ENCODE results near the gene VLDLR. TPM values are rescaled to one million over a fixed set of nuclear protein-coding genes. Genes with fewer than 3 reads are reported as not detected.

The VLDLR gene
- total RNA-seq, 1 experiment from 2014 or later = 4.5 TPM

GRCh38 chr9:2662496-2662895 lies 40.9 kb downstream of the VLDLR start:
- intact Hi-C loops (cut with micrococcal nuclease; ENCODE audit: unreplicated experiment) = no loop called here
- POLR2A ChIA-PET (ENCODE audit: low non-redundant PET) = no interaction called here
- Histone ChIP-seq H3K27ac (ENCODE audit: low read depth, low read length, poor library complexity, severe bottlenecking) (no peak overlapping the region), H3K9me3 (ENCODE audit: low read depth, low read length, poor library complexity, severe bottlenecking) (no peaks in the 10 kb centered on the region), H3K27me3 (replicated peaks; ENCODE audit: insufficient read depth, low read depth, low read length, poor library complexity) (no peaks in the 10 kb centered on the region), H3K36me3 (ENCODE audit: insufficient read depth, low read length, poor library complexity, severe bottlenecking) (no peaks in the 10 kb centered on the region), H3K4me3 (ENCODE audit: low read depth, low read length, poor library complexity, severe bottlenecking) (no peak overlapping the region), H3K4me1 (ENCODE audit: insufficient read depth, low read length, poor library complexity, severe bottlenecking) (no peaks in the 10 kb centered on the region)
- no TSS peak for BruUV-seq (replicated peaks)
- peak; percentile 5 for DNase-seq (ENCODE audit: low spot score)
- CTCF ChIA-PET = interaction anchor here (0.7 kb wide), 1 partner anchor 316 kb away, joined by 3 read pairs; no protein-coding TSS in a partner anchor
- TF ChIP-seq CTCF (conservative IDR thresholded peaks at IDR 0.05; ENCODE audit: low read depth, low read length) = peak; percentile 35; the same call in 1 of the 2 replicates
- no peak for TF ChIP-seq EZH2 (IDR thresholded peaks at IDR 0.05; ENCODE audit: borderline replicate concordance, low read depth, low read length, poor library complexity, severe bottlenecking)

GRCh38 chr9:2663461-2664173 lies 42.0 kb downstream of the VLDLR start:
- ChIA-PET POLR2A (ENCODE audit: low non-redundant PET) (no interaction called here), CTCF (no interaction called here)
- Histone ChIP-seq H3K4me1 (ENCODE audit: insufficient read depth, low read length, poor library complexity, severe bottlenecking) (no peaks in the 10 kb centered on the region), H3K4me3 (ENCODE audit: low read depth, low read length, poor library complexity, severe bottlenecking) (no peak overlapping the region), H3K27me3 (replicated peaks; ENCODE audit: insufficient read depth, low read depth, low read length, poor library complexity) (no peaks in the 10 kb centered on the region), H3K27ac (ENCODE audit: low read depth, low read length, poor library complexity, severe bottlenecking) (no peak overlapping the region), H3K36me3 (ENCODE audit: insufficient read depth, low read length, poor library complexity, severe bottlenecking) (no peaks in the 10 kb centered on the region), H3K9me3 (ENCODE audit: low read depth, low read length, poor library complexity, severe bottlenecking) (no peaks in the 10 kb centered on the region)
- no TSS peak for BruUV-seq (replicated peaks)
- intact Hi-C loops (cut with micrococcal nuclease; ENCODE audit: unreplicated experiment) = no loop called here
- TF ChIP-seq CTCF (conservative IDR thresholded peaks at IDR 0.05; ENCODE audit: low read depth, low read length) (no peak), EZH2 (IDR thresholded peaks at IDR 0.05; ENCODE audit: borderline replicate concordance, low read depth, low read length, poor library complexity, severe bottlenecking) (no peak)
- DNase-seq (ENCODE audit: low spot score) = no peak

- no peak for DNase-seq (ENCODE audit: low spot score)
- no peaks in the 10 kb centered on the region for H3K9me3 ChIP-seq (ENCODE audit: low read depth, low read length, poor library complexity, severe bottlenecking)
- no peaks in the 10 kb centered on the region for H3K4me1 ChIP-seq (ENCODE audit: insufficient read depth, low read length, poor library complexity, severe bottlenecking)
- intact Hi-C loops (cut with micrococcal nuclease; ENCODE audit: unreplicated experiment) = no loop called here
- no peaks in the 10 kb centered on the region for H3K36me3 ChIP-seq (ENCODE audit: insufficient read depth, low read length, poor library complexity, severe bottlenecking)
- no peaks in the 10 kb centered on the region for H3K27me3 ChIP-seq (replicated peaks; ENCODE audit: insufficient read depth, low read depth, low read length, poor library complexity)
- H3K27ac ChIP-seq (ENCODE audit: low read depth, low read length, poor library complexity, severe bottlenecking) = no peak overlapping the region
- BruUV-seq (replicated peaks) = no TSS peak
- no peak overlapping the region for H3K4me3 ChIP-seq (ENCODE audit: low read depth, low read length, poor library complexity, severe bottlenecking)
- ChIA-PET POLR2A (ENCODE audit: low non-redundant PET) (no interaction called here), CTCF (no interaction called here)
- TF ChIP-seq CTCF (conservative IDR thresholded peaks at IDR 0.05; ENCODE audit: low read depth, low read length) (no peak), EZH2 (IDR thresholded peaks at IDR 0.05; ENCODE audit: borderline replicate concordance, low read depth, low read length, poor library complexity, severe bottlenecking) (no peak)
Observed at GRCh38 chr9:2664174-2665065, 42.8 kb downstream of the VLDLR start.
